HUES48 (cell line): ENCODE data around the gene INSR.
"Not testable (repeated sequence)": the region's sequence is repeated elsewhere in the genome, so short reads cannot be mapped to it uniquely, and the experiment has no call there.

ENCODE experiments used
- H3K27ac ChIP-seq: one replicate; pipeline ENCODE4 v1.7.0; 2013; ENCODE audit warnings: low read depth, low read length, inconsistent platforms
- H3K27me3 ChIP-seq: 2 replicates; pipeline ENCODE4 v1.6.1; 2013; ENCODE audit warnings: mild to moderate bottlenecking, low read length; ENCODE audit not compliant: control insufficient read depth, insufficient read depth
- H3K36me3 ChIP-seq: 2 replicates; pipeline ENCODE4 v1.6.1; 2013; ENCODE audit warnings: low read length; ENCODE audit not compliant: control insufficient read depth, insufficient read depth
- H3K4me1 ChIP-seq: 2 replicates; pipeline ENCODE4 v1.6.1; 2013; ENCODE audit warnings: mild to moderate bottlenecking, low read length; ENCODE audit not compliant: control insufficient read depth, insufficient read depth
- H3K4me3 ChIP-seq: 2 replicates; pipeline ENCODE4 v1.5.1; 2013; ENCODE audit warnings: mild to moderate bottlenecking, low read depth, low read length
- H3K9ac ChIP-seq: 2 replicates; pipeline ENCODE4 v1.6.1; 2013; ENCODE audit warnings: mild to moderate bottlenecking, low read depth, low read length, moderate library complexity
- H3K9me3 ChIP-seq: 2 replicates; pipeline ENCODE4 v1.6.1; 2013; ENCODE audit warnings: low read length; ENCODE audit not compliant: control insufficient read depth, insufficient read depth

The INSR gene

DNA sequence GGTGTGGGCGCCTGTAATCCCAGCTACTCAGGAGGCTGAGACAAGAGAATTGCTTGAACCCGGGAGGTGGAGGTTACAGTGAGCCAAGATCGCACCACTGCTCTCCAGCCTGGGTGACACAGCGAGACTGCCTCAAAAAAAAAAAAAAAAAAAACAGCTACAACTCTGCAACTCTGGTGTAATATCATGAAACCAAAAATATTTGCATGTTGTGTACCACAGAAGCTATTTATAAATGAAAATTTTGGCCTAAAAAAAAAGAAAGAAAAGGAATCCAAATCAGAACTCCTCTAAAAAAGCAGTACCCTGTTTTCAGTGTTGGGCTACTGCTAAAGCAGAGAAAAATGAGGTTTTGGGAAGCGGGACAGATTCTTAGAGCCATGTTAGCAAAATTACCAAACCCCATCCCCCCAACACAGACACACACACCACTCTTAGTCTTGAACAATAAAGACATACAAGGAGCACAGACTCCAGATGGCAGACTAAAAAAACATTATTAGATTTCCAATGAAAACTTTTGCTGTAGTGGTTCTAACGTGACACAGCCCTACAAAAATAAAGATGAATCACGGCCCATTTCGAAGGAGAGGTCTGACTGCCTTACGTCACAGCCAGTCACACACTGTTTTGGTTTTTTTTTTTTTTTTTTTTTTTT, 51.5 kb downstream of the INSR start:
- H3K4me1 ChIP-seq, result no peaks in the 10 kb centered on the region
- H3K9me3 ChIP-seq, result peaks cover 12% of the 10 kb centered on the region
- H3K27ac ChIP-seq, result no peak overlapping the region
- no peak overlapping the region for H3K9ac ChIP-seq
- H3K36me3 ChIP-seq, result no peaks in the 10 kb centered on the region
- no peaks in the 10 kb centered on the region for H3K27me3 ChIP-seq
- no peak overlapping the region for H3K4me3 ChIP-seq

GRCh38 chr19:7238051-7238450, 56.2 kb downstream of the INSR start:
- Histone ChIP-seq H3K27me3 (no peaks in the 10 kb centered on the region), H3K9me3 (peaks cover 5% of the 10 kb centered on the region; the same call in 1 of the 2 replicates), H3K36me3 (no peaks in the 10 kb centered on the region), H3K4me1 (no peaks in the 10 kb centered on the region), H3K27ac (no peak overlapping the region), H3K9ac (no peak overlapping the region), H3K4me3 (no peak overlapping the region)

- H3K27me3 ChIP-seq, result no peaks in the 10 kb centered on the region
- no peaks in the 10 kb centered on the region for H3K36me3 ChIP-seq
Measured at GRCh38 chr19:7236153-7236552, 58.1 kb downstream of the INSR start.

GRCh38 chr19:7230826-7231225, 63.4 kb downstream of the INSR start:
- Histone ChIP-seq H3K9me3 (no peaks in the 10 kb centered on the region), H3K9ac (no peak overlapping the region), H3K27me3 (no peaks in the 10 kb centered on the region), H3K27ac (no peak overlapping the region), H3K4me3 (no peak overlapping the region), H3K36me3 (no peaks in the 10 kb centered on the region), H3K4me1 (no peaks in the 10 kb centered on the region)

More at GRCh38 chr19:7236153-7236552, 58.1 kb downstream of the INSR start:
- Histone ChIP-seq H3K9ac (no peak overlapping the region), H3K27ac (no peak overlapping the region), H3K4me1 (no peaks in the 10 kb centered on the region), H3K9me3 (peaks cover 5% of the 10 kb centered on the region; the same call in 1 of the 2 replicates), H3K4me3 (no peak overlapping the region)

- H3K9ac ChIP-seq, result no peak overlapping the region
- H3K27me3 ChIP-seq, result no peaks in the 10 kb centered on the region
- 0 out of 2 replicates have a peak, but pooled peaks cover 4% of the 10 kb centered on the region for H3K4me1 ChIP-seq
- no peaks in the 10 kb centered on the region for H3K36me3 ChIP-seq
- H3K4me3 ChIP-seq, result no peak overlapping the region
- H3K9me3 ChIP-seq, result no peaks in the 10 kb centered on the region
- no peak overlapping the region for H3K27ac ChIP-seq
Measured at GRCh38 chr19:7229735-7230134, 64.5 kb downstream of the INSR start.

DNA sequence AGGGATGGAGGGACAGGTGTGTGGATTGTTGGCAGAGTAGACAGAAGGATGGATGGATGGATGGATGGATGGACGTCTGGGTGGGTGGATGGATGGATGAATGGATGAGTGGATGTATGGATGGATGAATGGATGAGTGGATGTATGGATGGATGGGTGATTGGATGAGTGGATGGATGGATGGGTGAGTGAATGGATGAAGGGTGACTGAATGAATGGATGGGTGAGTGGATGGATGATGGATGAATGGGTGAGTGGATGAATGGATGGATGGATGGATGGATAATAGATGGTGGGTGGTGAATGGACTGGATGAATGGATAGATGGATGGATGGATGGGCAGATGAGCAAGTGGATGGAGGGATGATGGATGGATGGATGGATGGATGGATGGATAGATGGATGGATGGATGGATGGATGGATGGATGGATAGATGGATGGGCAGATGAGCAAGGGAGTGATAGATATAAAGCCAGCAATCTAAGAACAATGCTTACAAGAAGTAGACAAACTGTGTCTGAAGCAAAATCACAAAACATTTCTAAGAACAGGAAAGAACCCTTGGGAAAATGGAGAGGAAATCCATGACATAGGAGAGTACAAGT, 65.2 kb downstream of the INSR start:
- H3K36me3 ChIP-seq, result no peaks in the 10 kb centered on the region
- no peak overlapping the region for H3K4me3 ChIP-seq
- H3K9me3 ChIP-seq, result no peaks in the 10 kb centered on the region
- H3K4me1 ChIP-seq, result 0 out of 2 replicates have a peak, but pooled peaks cover 9% of the 10 kb centered on the region
- no peak overlapping the region for H3K9ac ChIP-seq
- no peak overlapping the region for H3K27ac ChIP-seq
- no peaks in the 10 kb centered on the region for H3K27me3 ChIP-seq

DNA sequence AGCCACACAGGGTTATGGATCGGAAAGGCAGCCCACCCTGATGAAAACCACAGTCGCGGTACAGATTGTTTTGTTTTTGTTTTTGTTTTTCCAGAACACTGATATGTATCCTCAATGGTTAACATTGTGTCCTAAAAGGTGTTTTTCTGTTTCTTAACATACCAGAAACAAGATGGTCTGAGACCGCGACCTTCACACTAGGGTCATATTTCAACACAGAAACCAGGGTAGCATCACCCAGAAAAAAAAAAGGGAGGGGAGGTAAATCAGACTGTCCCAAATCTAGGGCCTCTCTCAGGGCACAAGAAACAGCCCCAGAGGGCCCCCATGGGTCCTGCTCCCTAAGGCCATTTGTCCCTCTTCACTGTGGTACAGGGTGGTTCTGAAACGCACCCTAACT, 66.5 kb downstream of the INSR start:
- Histone ChIP-seq H3K36me3 (no peaks in the 10 kb centered on the region), H3K4me3 (no peak overlapping the region), H3K9me3 (no peaks in the 10 kb centered on the region), H3K4me1 (0 out of 2 replicates have a peak, but pooled peaks cover 9% of the 10 kb centered on the region), H3K9ac (no peak overlapping the region), H3K27me3 (no peaks in the 10 kb centered on the region), H3K27ac (no peak overlapping the region)

GRCh38 chr19:7227149-7227548, 67.1 kb downstream of the INSR start:
- not testable (repeated sequence) for H3K9me3 ChIP-seq

DNA sequence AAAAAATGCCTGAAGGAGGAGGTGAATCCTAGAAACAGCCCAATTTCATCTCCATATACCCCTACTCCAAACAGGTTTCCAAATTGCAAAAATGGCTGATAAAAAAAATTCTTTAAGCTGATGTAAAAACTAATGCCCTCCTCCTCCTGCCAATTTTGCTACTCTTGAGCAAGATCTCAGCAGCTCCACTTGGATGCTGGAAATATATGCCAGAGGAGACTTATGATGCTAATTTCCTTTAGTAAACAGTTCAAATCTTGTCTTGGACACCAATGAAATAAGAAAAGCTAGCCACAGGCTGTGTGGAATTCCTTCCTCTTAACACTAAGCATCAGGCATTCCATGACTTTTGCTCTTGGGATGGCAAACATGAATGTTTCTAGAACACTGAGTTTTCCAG, 67.5 kb downstream of the INSR start:
- no peak overlapping the region for H3K9ac ChIP-seq
- H3K4me3 ChIP-seq, result no peak overlapping the region
- H3K27ac ChIP-seq, result no peak overlapping the region
- H3K4me1 ChIP-seq, result 0 out of 2 replicates have a peak, but pooled peaks cover 9% of the 10 kb centered on the region
- no peaks in the 10 kb centered on the region for H3K27me3 ChIP-seq
- H3K9me3 ChIP-seq, result no peaks in the 10 kb centered on the region
- H3K36me3 ChIP-seq, result no peaks in the 10 kb centered on the region

More at GRCh38 chr19:7227149-7227548, 67.1 kb downstream of the INSR start:
- H3K4me3 ChIP-seq, H3K27me3 ChIP-seq, H3K27ac ChIP-seq, H3K4me1 ChIP-seq, H3K36me3 ChIP-seq, H3K9ac ChIP-seq: not testable (repeated sequence)

- Histone ChIP-seq H3K36me3 (no peaks in the 10 kb centered on the region), H3K9me3 (no peaks in the 10 kb centered on the region), H3K4me3 (no peak overlapping the region), H3K4me1 (0 out of 2 replicates have a peak, but pooled peaks cover 9% of the 10 kb centered on the region), H3K9ac (no peak overlapping the region), H3K27ac (no peak overlapping the region), H3K27me3 (no peaks in the 10 kb centered on the region)
Measured at GRCh38 chr19:7225741-7226140, 68.5 kb downstream of the INSR start.

GRCh38 chr19:7224995-7225394, 69.2 kb downstream of the INSR start:
- no peak overlapping the region for H3K9ac ChIP-seq
- no peaks in the 10 kb centered on the region for H3K36me3 ChIP-seq
- H3K4me1 ChIP-seq, result 0 out of 2 replicates have a peak, but pooled peaks cover 9% of the 10 kb centered on the region
- no peak overlapping the region for H3K4me3 ChIP-seq
- no peak overlapping the region for H3K27ac ChIP-seq
- H3K27me3 ChIP-seq, result no peaks in the 10 kb centered on the region
- H3K9me3 ChIP-seq, result no peaks in the 10 kb centered on the region
